HepG2 (cell line): ENCODE measurements around the gene CCDC126. TPM values are rescaled to one million over a fixed set of nuclear protein-coding genes. Genes with fewer than 3 reads are reported as not detected.

Experiments used
- ATAC-seq: fragments of 200-7000 bp; cut with Tn5 transposase; 3 replicates; pipeline ENCODE4 v1.9.1; 2020; ENCODE audit warnings: mild to moderate bottlenecking, moderate library complexity
- BruUV-seq: library from RNA; stranded (reverse); fragments of 400-500 nt; replicated peaks from 2 replicates; lab custom pipeline; 2021; lab: Mats Ljungman, UMichigan
- CTCF ChIA-PET: fragments of 300-600 bp; formaldehyde crosslinking; extraction: SDS; loops from one replicate; lab custom pipeline; 2021; ENCODE audit warnings: low total read pairs, inconsistent platforms, low intra/inter-chr PET ratio; lab: Yijun Ruan, JAX
- POLR2A ChIA-PET: fragments of 350-600 bp; sonication (Branson Sonifier 250); formaldehyde crosslinking; loops from one replicate; lab custom pipeline; 2020; ENCODE audit warnings: antibody characterized with exemption, inconsistent platforms; lab: Yijun Ruan, JAX
- DNase-seq: peaks from one replicate; pipeline ENCODE4 v3.0.0-alpha.2; 2015; ENCODE audit warnings: low spot score
- FAIRE-seq: peaks from 3 replicates; lab custom pipeline; 2011; peaks lifted over from hg19 to GRCh38; lab: Jason Lieb, UNC
- H2AFZ ChIP-seq: one replicate; pipeline ENCODE4 v1.6.1; 2011; ENCODE audit warnings: low read length, inconsistent platforms
- H3K27ac ChIP-seq: fragments of 300-600 bp; 3 replicates; pipeline ENCODE4 v1.8.0; 2011; ENCODE audit warnings: mixed run types, mild to moderate bottlenecking, mixed read lengths, low read length, inconsistent platforms; ENCODE audit not compliant: insufficient read depth; ENCODE audit errors: extremely low read length
- H3K27me3 ChIP-seq, 2 experiments: fragments of 200-600 bp in 1 of 2; 2 replicates in 1 of 2; 3 replicates in 1 of 2; pipeline versions ENCODE4 v1.6.0 to v1.8.0; 2011; ENCODE audit warnings: low read length in 2 of 2, mild to moderate bottlenecking in 2 of 2, moderate library complexity in 2 of 2, inconsistent platforms in 1 of 2; ENCODE audit not compliant: insufficient read depth in 2 of 2, control insufficient read depth in 1 of 2
- H3K36me3 ChIP-seq, 2 experiments: fragments of 200-600 bp in 1 of 2; replicated peaks in 1 of 2; 2 replicates in 1 of 2; 3 replicates in 1 of 2; pipeline versions ENCODE4 v1.5.1 to v1.8.0; 2011; ENCODE audit warnings: low read length in 2 of 2, inconsistent platforms in 1 of 2; ENCODE audit not compliant: insufficient read depth in 2 of 2, control insufficient read depth in 1 of 2
- H3K4me1 ChIP-seq: 2 replicates; pipeline ENCODE4 v1.5.1; 2012; ENCODE audit warnings: low read length, inconsistent platforms; ENCODE audit not compliant: insufficient read depth
- H3K4me2 ChIP-seq: 2 replicates; pipeline ENCODE4 v1.6.0; 2011; ENCODE audit warnings: low read depth, low read length, inconsistent platforms
- H3K4me3 ChIP-seq, 3 experiments: fragments of 200-600 bp in 1 of 3; sonication (generic), shearing (Covaris generic) in 1 of 3; replicated peaks in 1 of 3; 2 replicates each; pipeline ENCODE4 v1.5.1; 2011 to 2016; ENCODE audit warnings: low read length in 3 of 3, inconsistent platforms in 2 of 3, low read depth in 2 of 3, mild to moderate bottlenecking in 2 of 3, control low read depth in 1 of 3, mixed read lengths in 1 of 3; ENCODE audit not compliant: insufficient read depth in 1 of 3
- H3K79me2 ChIP-seq: one replicate; pipeline ENCODE4 v1.6.1; 2011; ENCODE audit warnings: low read length, inconsistent platforms; ENCODE audit not compliant: insufficient read depth
- H3K9ac ChIP-seq: 2 replicates; pipeline ENCODE4 v1.6.0; 2011; ENCODE audit warnings: mild to moderate bottlenecking, low read depth, low read length, inconsistent platforms; ENCODE audit not compliant: insufficient read depth
- H3K9me3 ChIP-seq: 2 replicates; pipeline ENCODE4 v1.5.1; 2012; ENCODE audit warnings: mild to moderate bottlenecking, low read length
- H4K20me1 ChIP-seq: 2 replicates; pipeline ENCODE4 v1.6.0; 2011; ENCODE audit warnings: inconsistent platforms, mild to moderate bottlenecking, low read length, moderate library complexity; ENCODE audit not compliant: insufficient read depth
- CAMTA2 ChIP-seq: sonication (generic); formaldehyde crosslinking; IDR thresholded peaks from 2 replicates; pipeline ENCODE4 v1.4.0; 2020; ENCODE audit warnings: mild to moderate bottlenecking, missing genetic modification reagents, borderline replicate concordance
- HDAC2 ChIP-seq: sonication (generic); formaldehyde crosslinking; IDR thresholded peaks from 2 replicates; pipeline ENCODE4 v1.4.0; 2020; ENCODE audit warnings: missing genetic modification reagents
- PRPF4 ChIP-seq: fragments of 200-400 bp; formaldehyde crosslinking; IDR thresholded peaks from 2 replicates; pipeline ENCODE4 v1.6.1; 2016; ENCODE audit warnings: low read length, low read depth; ENCODE audit not compliant: poor library complexity, severe bottlenecking
- ZMYM4 ChIP-seq: sonication (generic); formaldehyde crosslinking; IDR thresholded peaks from 2 replicates; pipeline ENCODE4 v1.8.1; 2023; ENCODE audit warnings: mild to moderate bottlenecking, missing genetic modification reagents
- ZNF17 ChIP-seq: sonication (generic); formaldehyde crosslinking; IDR thresholded peaks from 2 replicates; pipeline ENCODE4 v1.5.0; 2020; ENCODE audit warnings: mild to moderate bottlenecking, missing genetic modification reagents
- ZNF577 ChIP-seq: sonication (generic); formaldehyde crosslinking; IDR thresholded peaks from 2 replicates; pipeline ENCODE4 v1.4.0; 2020; ENCODE audit warnings: mild to moderate bottlenecking, low read depth, missing genetic modification reagents, borderline replicate concordance
- ZNF605 ChIP-seq: sonication (generic); formaldehyde crosslinking; IDR thresholded peaks from 2 replicates; pipeline ENCODE4 v1.8.0; 2022; ENCODE audit warnings: mild to moderate bottlenecking, missing genetic modification reagents
- ZNF724P ChIP-seq: sonication (generic); formaldehyde crosslinking; IDR thresholded peaks from 2 replicates; pipeline ENCODE4 v1.8.0; 2022; ENCODE audit warnings: missing genetic modification reagents, borderline replicate concordance
- WGBS: methylation state at CpG from one replicate; pipeline ENCODE4 v1.1.6; 2017; ENCODE audit warnings: low lambda C conversion rate; 5-methylcytosine and 5-hydroxymethylcytosine counted together
- in situ Hi-C: cut with HindIII; loops from 2 replicates; pipeline ENCODE4 v1.10.0; 2017; ENCODE audit warnings: low pct_unique_long_range_greater_than_20kb; ENCODE audit not compliant: extremely low pct_ligation_motif_present
- intact Hi-C: fragments of 100-400 bp; cut with micrococcal nuclease; formaldehyde crosslinking; loops from one replicate; pipeline ENCODE4 v1.10.0; 2022; ENCODE audit not compliant: unreplicated experiment
- polyA plus RNA-seq, 8 experiments: library from polyadenylated mRNA; depleted of rRNA in 3 of 8; stranded (reverse) in 7 of 8; unstranded in 1 of 8; fragments of >200 nt; fragmentation: Illumina TruSeq in 4 of 8; extraction: Trizol in 4 of 8; gene quantifications; 2 replicates each; pipeline versions ENCODE4 v1.2.1 to v1.2.3, GENCODE V29; 2011 to 2016; ENCODE audit warnings: low read depth in 4 of 8, missing spikeins in 1 of 8, mixed read lengths in 1 of 8; ENCODE audit not compliant: insufficient read depth in 1 of 8
- total RNA-seq, 5 experiments: library from RNA; depleted of rRNA; stranded (reverse); fragments of >200 nt; fragmentation: Illumina TruSeq; extraction: Trizol; gene quantifications; 2 replicates each; pipeline ENCODE4 v1.2.3, GENCODE V29; 2016; ENCODE audit warnings: low read depth in 1 of 5
- TF ChIP-seq, protein P1 (sequence below): sonication (generic); formaldehyde crosslinking; IDR thresholded peaks from 2 replicates; pipeline ENCODE4 v1.4.0; 2020; ENCODE audit warnings: missing genetic modification reagents, borderline replicate concordance
- TF ChIP-seq, protein P2 (sequence below): sonication (generic); formaldehyde crosslinking; IDR thresholded peaks from 2 replicates; pipeline ENCODE4 v1.4.0; 2020; ENCODE audit warnings: mild to moderate bottlenecking, missing genetic modification reagents, borderline replicate concordance
- TF ChIP-seq, protein P3 (sequence below): sonication (generic); formaldehyde crosslinking; conservative IDR thresholded peaks from 2 replicates; pipeline ENCODE4 v1.4.0; 2020; ENCODE audit warnings: mild to moderate bottlenecking, missing genetic modification reagents, moderate library complexity
- TF ChIP-seq, protein P4 (sequence below): sonication (generic); formaldehyde crosslinking; IDR thresholded peaks from 2 replicates; pipeline ENCODE4 v1.4.0; 2020; ENCODE audit warnings: missing genetic modification reagents

Gene CCDC126
- total and polyA plus RNA-seq, 2 of the 13 experiments (the other 11 are each of a cell fraction or from before 2014, with no cell fraction given), result 3.5 to 9.3 TPM

DNA sequence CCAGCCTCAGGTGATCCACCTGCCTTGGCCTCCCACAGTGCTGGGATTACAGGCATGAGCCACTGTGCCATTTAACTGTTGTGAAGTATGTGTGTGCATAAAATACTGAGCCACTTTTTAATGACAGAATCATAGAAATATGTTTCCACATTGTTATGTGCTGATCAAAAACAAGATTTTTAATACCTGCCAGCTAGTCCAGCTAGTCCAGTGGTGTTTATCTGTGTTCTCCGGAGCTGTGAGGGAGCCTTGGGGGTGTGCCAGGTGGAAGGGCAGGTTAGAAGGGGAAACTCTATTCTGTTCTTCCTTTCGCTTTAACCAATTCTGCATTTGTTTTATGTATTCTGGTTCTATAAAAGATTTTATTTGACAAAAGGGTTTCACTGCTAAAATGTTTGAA lies 89.8 kb downstream of the CCDC126 start:
- Histone ChIP-seq H3K9ac (no peak overlapping the region), H4K20me1 (no peaks in the 10 kb centered on the region), H3K4me3 (no peak overlapping the region), H2AFZ (no peak overlapping the region), H3K9me3 (no peaks in the 10 kb centered on the region), H3K4me1 (no peaks in the 10 kb centered on the region), H3K27ac (no peak overlapping the region), H3K36me3 (no peaks in the 10 kb centered on the region), H3K27me3 (no peaks in the 10 kb centered on the region), H3K79me2 (no peaks in the 10 kb centered on the region), H3K4me2 (no peak overlapping the region)
- 54% methylated on average over 2 of the region's 2 CpGs for WGBS
- CTCF ChIA-PET, result no interaction called here
- in situ Hi-C loops, result no loop called here
- no peak for ATAC-seq
- POLR2A ChIA-PET, result no interaction called here
- no peak for DNase-seq
- FAIRE-seq, result no peak
- no TSS peak for BruUV-seq
- intact Hi-C loops, result no loop called here
- TF ChIP-seq ZMYM4 (no peak), ZNF605 (CRISPR knock-in tag) (no peak), ZNF17 (CRISPR knock-in tag) (no peak), PRPF4 (no peak), ZNF724P (CRISPR knock-in tag) (no peak), ZNF577 (CRISPR knock-in tag) (no peak), HDAC2 (no peak), CAMTA2 (CRISPR knock-in tag) (no peak)
- TF ChIP-seq, protein P1, sequence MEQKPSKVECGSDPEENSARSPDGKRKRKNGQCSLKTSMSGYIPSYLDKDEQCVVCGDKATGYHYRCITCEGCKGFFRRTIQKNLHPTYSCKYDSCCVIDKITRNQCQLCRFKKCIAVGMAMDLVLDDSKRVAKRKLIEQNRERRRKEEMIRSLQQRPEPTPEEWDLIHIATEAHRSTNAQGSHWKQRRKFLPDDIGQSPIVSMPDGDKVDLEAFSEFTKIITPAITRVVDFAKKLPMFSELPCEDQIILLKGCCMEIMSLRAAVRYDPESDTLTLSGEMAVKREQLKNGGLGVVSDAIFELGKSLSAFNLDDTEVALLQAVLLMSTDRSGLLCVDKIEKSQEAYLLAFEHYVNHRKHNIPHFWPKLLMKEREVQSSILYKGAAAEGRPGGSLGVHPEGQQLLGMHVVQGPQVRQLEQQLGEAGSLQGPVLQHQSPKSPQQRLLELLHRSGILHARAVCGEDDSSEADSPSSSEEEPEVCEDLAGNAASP, result no peak
- TF ChIP-seq, protein P2, sequence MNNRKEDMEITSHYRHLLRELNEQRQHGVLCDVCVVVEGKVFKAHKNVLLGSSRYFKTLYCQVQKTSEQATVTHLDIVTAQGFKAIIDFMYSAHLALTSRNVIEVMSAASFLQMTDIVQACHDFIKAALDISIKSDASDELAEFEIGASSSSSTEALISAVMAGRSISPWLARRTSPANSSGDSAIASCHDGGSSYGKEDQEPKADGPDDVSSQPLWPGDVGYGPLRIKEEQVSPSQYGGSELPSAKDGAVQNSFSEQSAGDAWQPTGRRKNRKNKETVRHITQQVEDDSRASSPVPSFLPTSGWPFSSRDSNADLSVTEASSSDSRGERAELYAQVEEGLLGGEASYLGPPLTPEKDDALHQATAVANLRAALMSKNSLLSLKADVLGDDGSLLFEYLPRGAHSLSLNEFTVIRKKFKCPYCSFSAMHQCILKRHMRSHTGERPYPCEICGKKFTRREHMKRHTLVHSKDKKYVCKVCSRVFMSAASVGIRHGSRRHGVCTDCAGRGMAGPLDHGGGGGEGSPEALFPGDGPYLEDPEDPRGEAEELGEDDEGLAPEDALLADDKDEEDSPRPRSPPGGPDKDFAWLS, result no peak
- TF ChIP-seq, protein P3, sequence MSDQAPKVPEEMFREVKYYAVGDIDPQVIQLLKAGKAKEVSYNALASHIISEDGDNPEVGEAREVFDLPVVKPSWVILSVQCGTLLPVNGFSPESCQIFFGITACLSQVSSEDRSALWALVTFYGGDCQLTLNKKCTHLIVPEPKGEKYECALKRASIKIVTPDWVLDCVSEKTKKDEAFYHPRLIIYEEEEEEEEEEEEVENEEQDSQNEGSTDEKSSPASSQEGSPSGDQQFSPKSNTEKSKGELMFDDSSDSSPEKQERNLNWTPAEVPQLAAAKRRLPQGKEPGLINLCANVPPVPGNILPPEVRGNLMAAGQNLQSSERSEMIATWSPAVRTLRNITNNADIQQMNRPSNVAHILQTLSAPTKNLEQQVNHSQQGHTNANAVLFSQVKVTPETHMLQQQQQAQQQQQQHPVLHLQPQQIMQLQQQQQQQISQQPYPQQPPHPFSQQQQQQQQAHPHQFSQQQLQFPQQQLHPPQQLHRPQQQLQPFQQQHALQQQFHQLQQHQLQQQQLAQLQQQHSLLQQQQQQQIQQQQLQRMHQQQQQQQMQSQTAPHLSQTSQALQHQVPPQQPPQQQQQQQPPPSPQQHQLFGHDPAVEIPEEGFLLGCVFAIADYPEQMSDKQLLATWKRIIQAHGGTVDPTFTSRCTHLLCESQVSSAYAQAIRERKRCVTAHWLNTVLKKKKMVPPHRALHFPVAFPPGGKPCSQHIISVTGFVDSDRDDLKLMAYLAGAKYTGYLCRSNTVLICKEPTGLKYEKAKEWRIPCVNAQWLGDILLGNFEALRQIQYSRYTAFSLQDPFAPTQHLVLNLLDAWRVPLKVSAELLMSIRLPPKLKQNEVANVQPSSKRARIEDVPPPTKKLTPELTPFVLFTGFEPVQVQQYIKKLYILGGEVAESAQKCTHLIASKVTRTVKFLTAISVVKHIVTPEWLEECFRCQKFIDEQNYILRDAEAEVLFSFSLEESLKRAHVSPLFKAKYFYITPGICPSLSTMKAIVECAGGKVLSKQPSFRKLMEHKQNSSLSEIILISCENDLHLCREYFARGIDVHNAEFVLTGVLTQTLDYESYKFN (CRISPR knock-in tag), result no peak
- TF ChIP-seq, protein P4, sequence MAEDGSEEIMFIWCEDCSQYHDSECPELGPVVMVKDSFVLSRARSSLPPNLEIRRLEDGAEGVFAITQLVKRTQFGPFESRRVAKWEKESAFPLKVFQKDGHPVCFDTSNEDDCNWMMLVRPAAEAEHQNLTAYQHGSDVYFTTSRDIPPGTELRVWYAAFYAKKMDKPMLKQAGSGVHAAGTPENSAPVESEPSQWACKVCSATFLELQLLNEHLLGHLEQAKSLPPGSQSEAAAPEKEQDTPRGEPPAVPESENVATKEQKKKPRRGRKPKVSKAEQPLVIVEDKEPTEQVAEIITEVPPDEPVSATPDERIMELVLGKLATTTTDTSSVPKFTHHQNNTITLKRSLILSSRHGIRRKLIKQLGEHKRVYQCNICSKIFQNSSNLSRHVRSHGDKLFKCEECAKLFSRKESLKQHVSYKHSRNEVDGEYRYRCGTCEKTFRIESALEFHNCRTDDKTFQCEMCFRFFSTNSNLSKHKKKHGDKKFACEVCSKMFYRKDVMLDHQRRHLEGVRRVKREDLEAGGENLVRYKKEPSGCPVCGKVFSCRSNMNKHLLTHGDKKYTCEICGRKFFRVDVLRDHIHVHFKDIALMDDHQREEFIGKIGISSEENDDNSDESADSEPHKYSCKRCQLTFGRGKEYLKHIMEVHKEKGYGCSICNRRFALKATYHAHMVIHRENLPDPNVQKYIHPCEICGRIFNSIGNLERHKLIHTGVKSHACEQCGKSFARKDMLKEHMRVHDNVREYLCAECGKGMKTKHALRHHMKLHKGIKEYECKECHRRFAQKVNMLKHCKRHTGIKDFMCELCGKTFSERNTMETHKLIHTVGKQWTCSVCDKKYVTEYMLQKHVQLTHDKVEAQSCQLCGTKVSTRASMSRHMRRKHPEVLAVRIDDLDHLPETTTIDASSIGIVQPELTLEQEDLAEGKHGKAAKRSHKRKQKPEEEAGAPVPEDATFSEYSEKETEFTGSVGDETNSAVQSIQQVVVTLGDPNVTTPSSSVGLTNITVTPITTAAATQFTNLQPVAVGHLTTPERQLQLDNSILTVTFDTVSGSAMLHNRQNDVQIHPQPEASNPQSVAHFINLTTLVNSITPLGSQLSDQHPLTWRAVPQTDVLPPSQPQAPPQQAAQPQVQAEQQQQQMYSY (CRISPR knock-in tag), result no peak
